ENCODE data around the gene FKTN.

DNA sequence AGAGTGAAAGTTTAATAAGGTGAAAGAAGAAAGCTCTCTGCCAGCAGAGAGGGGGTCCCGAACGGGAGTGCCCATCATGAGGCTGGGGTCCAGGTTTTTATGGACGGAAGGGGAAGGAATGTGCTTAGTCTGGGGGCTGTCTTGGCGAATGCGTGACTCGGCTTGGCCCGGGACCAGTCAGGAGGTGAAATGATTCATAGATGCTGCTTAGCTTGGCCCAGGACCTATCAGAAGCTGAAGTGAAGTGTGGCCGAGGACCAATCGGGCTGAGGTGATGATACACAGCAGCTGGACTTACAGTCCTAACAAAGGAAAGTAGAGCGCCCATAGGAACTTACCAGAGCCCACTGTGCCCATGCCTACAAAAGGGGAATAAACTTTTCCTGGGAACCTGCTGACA lies 3.9 kb upstream of the FKTN start:
- TF ChIP-seq RAD21 (IDR thresholded peaks at IDR 0.05; ENCODE audit: low read depth) (no peak), ZNF274 (IDR thresholded peaks at IDR 0.05; ENCODE audit: low read depth, low read length) (no peak), SRF (IDR thresholded peaks at IDR 0.05; ENCODE audit: low read depth) (no peak), EZH2phosphoT487 (IDR thresholded peaks at IDR 0.05; ENCODE audit: borderline replicate concordance) (no peak), POLR2AphosphoS5 (IDR thresholded peaks at IDR 0.05; ENCODE audit: low read depth, low read length) (no peak)
- TF ChIP-seq, protein P1, sequence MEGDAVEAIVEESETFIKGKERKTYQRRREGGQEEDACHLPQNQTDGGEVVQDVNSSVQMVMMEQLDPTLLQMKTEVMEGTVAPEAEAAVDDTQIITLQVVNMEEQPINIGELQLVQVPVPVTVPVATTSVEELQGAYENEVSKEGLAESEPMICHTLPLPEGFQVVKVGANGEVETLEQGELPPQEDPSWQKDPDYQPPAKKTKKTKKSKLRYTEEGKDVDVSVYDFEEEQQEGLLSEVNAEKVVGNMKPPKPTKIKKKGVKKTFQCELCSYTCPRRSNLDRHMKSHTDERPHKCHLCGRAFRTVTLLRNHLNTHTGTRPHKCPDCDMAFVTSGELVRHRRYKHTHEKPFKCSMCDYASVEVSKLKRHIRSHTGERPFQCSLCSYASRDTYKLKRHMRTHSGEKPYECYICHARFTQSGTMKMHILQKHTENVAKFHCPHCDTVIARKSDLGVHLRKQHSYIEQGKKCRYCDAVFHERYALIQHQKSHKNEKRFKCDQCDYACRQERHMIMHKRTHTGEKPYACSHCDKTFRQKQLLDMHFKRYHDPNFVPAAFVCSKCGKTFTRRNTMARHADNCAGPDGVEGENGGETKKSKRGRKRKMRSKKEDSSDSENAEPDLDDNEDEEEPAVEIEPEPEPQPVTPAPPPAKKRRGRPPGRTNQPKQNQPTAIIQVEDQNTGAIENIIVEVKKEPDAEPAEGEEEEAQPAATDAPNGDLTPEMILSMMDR (IDR thresholded peaks at IDR 0.05 in 2 of 3, conservative IDR thresholded peaks at IDR 0.05 in 1 of 3; ENCODE audit: borderline replicate concordance in 1 of 3, insufficient read depth in 1 of 3, low read depth in 2 of 3, low read length in 2 of 3) = no peak
